ENCODE results near the gene ZFR2. TPM values are rescaled to one million over a fixed set of nuclear protein-coding genes. Genes with fewer than 3 reads are reported as not detected.

Gene ZFR2
- total and polyA plus RNA-seq, 10 of the 15 experiments (the other 5 are each of a cell fraction or from before 2014, with no cell fraction given) = 0.18 TPM; not detected in 9

- no peaks in the 10 kb centered on the region for H3K4me1 ChIP-seq (ENCODE audit: control insufficient read depth, insufficient read depth, low read length)
- H2AFZ ChIP-seq (ENCODE audit: control insufficient read depth, low read depth, low read length) = no peak within 1 kb of the TSS
- intact Hi-C loops (cut with micrococcal nuclease; ENCODE audit: unreplicated experiment) (no loop called here), in situ Hi-C loops (cut with MboI) (no loop called here)
- no peak for FAIRE-seq
- peaks cover 0 to 13% of the 10 kb centered on the region in 2 experiments; a peak in 2 of 4 replicates for H3K36me3 ChIP-seq (ENCODE audit: control insufficient read depth in 2 of 2, insufficient read depth in 2 of 2, low read length in 1 of 2)
- CTCF ChIA-PET = interaction anchor here (0.6 kb wide), 1 partner anchor 216 kb away, joined by 5 read pairs; no protein-coding TSS in a partner anchor
- H3K4me3 ChIP-seq = no peak within 1 kb of the TSS
- SMC1A ChIA-PET (ENCODE audit: uncharacterized antibody, unreplicated experiment) = no interaction called here
- no TSS peak for BruUV-seq (replicated peaks)
- ATAC-seq = no peak
- no peaks in the 10 kb centered on the region for H3K9me3 ChIP-seq (replicated peaks; ENCODE audit: control insufficient read depth, insufficient read depth, low read length)
- H3K4me2 ChIP-seq (ENCODE audit: control insufficient read depth, insufficient read depth) = no peak within 1 kb of the TSS
- TF ChIP-seq BACH1 (IDR thresholded peaks at IDR 0.05; ENCODE audit: borderline replicate concordance) = no peak
- TF ChIP-seq JUNB (IDR thresholded peaks at IDR 0.05) = no peak
- TF ChIP-seq LARP7 (IDR thresholded peaks at IDR 0.05) = no peak
- no peak for DNase-seq (ENCODE audit: low read depth, low spot score)
- 54% methylated on average over 23 of the region's 23 CpGs for WGBS (ENCODE audit: insufficient coverage, insufficient replicate concordance, low lambda C conversion rate, missing lambda C conversion rate)
- no peaks in the 10 kb centered on the region for H3K27me3 ChIP-seq (replicated peaks in 1 of 2; ENCODE audit: control insufficient read depth in 2 of 2, insufficient read depth in 2 of 2, low read length in 1 of 2)
- H3K9ac ChIP-seq (ENCODE audit: control insufficient read depth, insufficient read depth, low read length) = no peak within 1 kb of the TSS
- no peaks in the 10 kb centered on the region for H3K79me2 ChIP-seq (ENCODE audit: control insufficient read depth, insufficient read depth, low read length)
- RAD21 ChIA-PET (ENCODE audit: unreplicated experiment) = no interaction called here
- H4K20me1 ChIP-seq (ENCODE audit: control insufficient read depth, insufficient read depth) = no peaks in the 10 kb centered on the region
- POLR2A ChIA-PET = no interaction called here
- H3K27ac ChIP-seq (ENCODE audit: control insufficient read depth, insufficient read depth) = no peak within 1 kb of the TSS
Observed at GRCh38 chr19:3771906-3772455, 96.9 kb downstream of the ZFR2 start, which contains the start of gene RAX2. RAX2 (minus strand) TSS chr19:3772228; CDS start chr19:3771742, 486 bp downstream.

GRCh38 chr19:3771000-3771905 lies 97.6 kb downstream of the ZFR2 start:
- WGBS (ENCODE audit: insufficient coverage, insufficient replicate concordance, low lambda C conversion rate, missing lambda C conversion rate) = 78% methylated on average over 17 of the region's 35 CpGs
- Histone ChIP-seq H2AFZ (ENCODE audit: control insufficient read depth, low read depth, low read length) (no peak overlapping the region), H3K36me3 (ENCODE audit: control insufficient read depth in 2 of 2, insufficient read depth in 2 of 2, low read length in 1 of 2) (peaks cover 0 to 18% of the 10 kb centered on the region in 2 experiments; a peak in 2 of 4 replicates), H3K4me1 (ENCODE audit: control insufficient read depth, insufficient read depth, low read length) (no peaks in the 10 kb centered on the region; the same call in 1 of the 2 replicates), H3K9me3 (replicated peaks; ENCODE audit: control insufficient read depth, insufficient read depth, low read length) (no peaks in the 10 kb centered on the region), H3K9ac (ENCODE audit: control insufficient read depth, insufficient read depth, low read length) (no peak overlapping the region), H3K79me2 (ENCODE audit: control insufficient read depth, insufficient read depth, low read length) (no peaks in the 10 kb centered on the region), H3K4me2 (ENCODE audit: control insufficient read depth, insufficient read depth) (no peak overlapping the region), H3K27ac (ENCODE audit: control insufficient read depth, insufficient read depth) (no peak overlapping the region), H3K4me3 (no peak overlapping the region), H3K27me3 (replicated peaks in 1 of 2; ENCODE audit: control insufficient read depth in 2 of 2, insufficient read depth in 2 of 2, low read length in 1 of 2) (no peaks in the 10 kb centered on the region), H4K20me1 (ENCODE audit: control insufficient read depth, insufficient read depth) (no peaks in the 10 kb centered on the region)
- no TSS peak for BruUV-seq (replicated peaks)
- intact Hi-C loops (cut with micrococcal nuclease; ENCODE audit: unreplicated experiment) = no loop called here
- ChIA-PET POLR2A (no interaction called here), CTCF (interaction anchor here (0.6 kb wide), 1 partner anchor 216 kb away, joined by 5 read pairs; no protein-coding TSS in a partner anchor), RAD21 (ENCODE audit: unreplicated experiment) (no interaction called here), SMC1A (ENCODE audit: uncharacterized antibody, unreplicated experiment) (no interaction called here)
- no peak for FAIRE-seq
- no peak for ATAC-seq
- TF ChIP-seq MEF2A (IDR thresholded peaks at IDR 0.05; ENCODE audit: insufficient read depth, low read depth, low read length) (no peak), ATF7 (IDR thresholded peaks at IDR 0.05; ENCODE audit: low read depth) (no peak), PRDM15 (CRISPR knock-in tag; IDR thresholded peaks at IDR 0.05) (no peak), LARP7 (IDR thresholded peaks at IDR 0.05) (no peak), ZSCAN29 (IDR thresholded peaks at IDR 0.05) (no peak), MXI1 (IDR thresholded peaks at IDR 0.05; ENCODE audit: low read depth, low read length) (no peak), SUPT20H (IDR thresholded peaks at IDR 0.05; ENCODE audit: borderline replicate concordance, control insufficient read depth, low read depth, low read length) (no peak), FOS (IDR thresholded peaks at IDR 0.05; ENCODE audit: borderline replicate concordance, extremely low read depth, insufficient read length) (no peak)
- in situ Hi-C loops (cut with MboI) = no loop called here
- DNase-seq (ENCODE audit: low read depth, low spot score) = no peak
